HG02588 (cell line): ENCODE data around the gene TBCD.

ENCODE experiments used
- ATAC-seq: cut with Tn5 transposase; IDR thresholded peaks from one replicate; pipeline ENCODE4 v1.9.1; 2021; ENCODE audit warnings: mild to moderate bottlenecking, moderate library complexity; ENCODE audit not compliant: unreplicated experiment

Gene TBCD

GRCh38 chr17:82917699-82918345, 166.0 kb downstream of the TBCD start:
- no peak for ATAC-seq

- no peak for ATAC-seq
These were observed 166.6 kb downstream of the TBCD start for GRCh38 chr17:82918508-82918907.

GRCh38 chr17:82920150-82920549, 168.3 kb downstream of the TBCD start:
- no peak for ATAC-seq

- no peak for ATAC-seq
These were observed 168.8 kb downstream of the TBCD start for GRCh38 chr17:82920715-82921114.

GRCh38 chr17:82921426-82921825, 169.6 kb downstream of the TBCD start:
- no peak for ATAC-seq

- ATAC-seq: no peak
These were observed 170.8 kb downstream of the TBCD start for GRCh38 chr17:82922646-82923045.

- no peak for ATAC-seq
These were observed 171.7 kb downstream of the TBCD start for GRCh38 chr17:82923366-82924113.

GRCh38 chr17:82924214-82924613, 172.3 kb downstream of the TBCD start:
- no peak for ATAC-seq

GRCh38 chr17:82924812-82925211, 172.9 kb downstream of the TBCD start:
- no peak for ATAC-seq

- no peak for ATAC-seq
These were observed 173.5 kb downstream of the TBCD start for GRCh38 chr17:82925336-82925735.

GRCh38 chr17:82926081-82926480, 174.2 kb downstream of the TBCD start:
- no peak for ATAC-seq

GRCh38 chr17:82926716-82927115, 174.9 kb downstream of the TBCD start:
- no peak for ATAC-seq

GRCh38 chr17:82927311-82927660, 175.4 kb downstream of the TBCD start:
- ATAC-seq: no peak

GRCh38 chr17:82927661-82928601, 176.1 kb downstream of the TBCD start:
- ATAC-seq: no peak

GRCh38 chr17:82929011-82929622, 177.3 kb downstream of the TBCD start:
- ATAC-seq: no peak

GRCh38 chr17:82929676-82930042, 177.8 kb downstream of the TBCD start:
- no peak for ATAC-seq

- ATAC-seq: no peak
These were observed 178.4 kb downstream of the TBCD start for GRCh38 chr17:82930043-82930923.

- ATAC-seq: no peak
These were observed 179.2 kb downstream of the TBCD start for GRCh38 chr17:82930924-82931698.

- no peak for ATAC-seq
These were observed 180.0 kb downstream of the TBCD start for GRCh38 chr17:82931699-82932517.
